HepG2 (cell line): ENCODE data around the gene VCP. TPM values are rescaled to one million over a fixed set of nuclear protein-coding genes. Genes with fewer than 3 reads are reported as not detected.

ENCODE experiments used
- ARHGAP35 ChIP-seq: sonication (generic); formaldehyde crosslinking; IDR thresholded peaks from 2 replicates; pipeline ENCODE4 v1.9.0; 2022; ENCODE audit warnings: mild to moderate bottlenecking, inconsistent platforms, moderate library complexity, missing genetic modification reagents, borderline replicate concordance
- DPF2 ChIP-seq: sonication (generic); formaldehyde crosslinking; IDR thresholded peaks from 2 replicates; pipeline ENCODE4 v1.4.0; 2020; ENCODE audit warnings: mild to moderate bottlenecking, low read depth, missing genetic modification reagents, borderline replicate concordance
- EHMT2 ChIP-seq: fragments of 200-600 bp; sonication (generic); IDR thresholded peaks from 2 replicates; pipeline ENCODE4 v1.7.0; 2017; ENCODE audit warnings: antibody characterized with exemption, low read depth, low read length, borderline replicate concordance
- FOSL1 ChIP-seq: sonication (generic); formaldehyde crosslinking; IDR thresholded peaks from 2 replicates; pipeline ENCODE4 v1.9.0; 2021; ENCODE audit warnings: missing genetic modification reagents, borderline replicate concordance
- HNRNPK ChIP-seq: fragments of 200-400 bp; formaldehyde crosslinking; IDR thresholded peaks from 2 replicates; pipeline ENCODE4 v1.6.1; 2018; ENCODE audit warnings: low read length, low read depth, moderate library complexity, mild to moderate bottlenecking; ENCODE audit not compliant: poor library complexity, severe bottlenecking
- HOXA3 ChIP-seq: sonication (generic); formaldehyde crosslinking; IDR thresholded peaks from 2 replicates; pipeline ENCODE4 v1.5.0; 2020; ENCODE audit warnings: missing genetic modification reagents
- ISL2 ChIP-seq: sonication (generic); formaldehyde crosslinking; IDR thresholded peaks from 2 replicates; pipeline ENCODE4 v1.5.0; 2020; ENCODE audit warnings: missing genetic modification reagents
- KLF13 ChIP-seq: sonication (generic); formaldehyde crosslinking; IDR thresholded peaks from 2 replicates; pipeline ENCODE4 v1.4.0; 2020; ENCODE audit warnings: mild to moderate bottlenecking, missing genetic modification reagents
- KMT2A ChIP-seq: sonication (generic); formaldehyde crosslinking; IDR thresholded peaks from 2 replicates; pipeline ENCODE4 v1.4.0; 2020; ENCODE audit warnings: missing genetic modification reagents
- KMT2B ChIP-seq: IDR thresholded peaks from 2 replicates; pipeline ENCODE4 v1.6.1; 2016; ENCODE audit warnings: missing genetic modification reagents, missing compliant biosample characterization
- LCORL ChIP-seq, 2 experiments: fragments of 450-650 bp in 1 of 2; sonication (generic) in 1 of 2; formaldehyde crosslinking in 1 of 2; IDR thresholded peaks; 2 replicates each; pipeline versions ENCODE4 v1.5.0 to v1.6.1; 2017 to 2020; ENCODE audit warnings: antibody characterized with exemption in 1 of 2, missing genetic modification reagents in 1 of 2
- MAFG ChIP-seq: sonication (generic); formaldehyde crosslinking; IDR thresholded peaks from 2 replicates; pipeline ENCODE4 v1.5.1; 2020; ENCODE audit warnings: mild to moderate bottlenecking, missing genetic modification reagents
- MAFK ChIP-seq, 2 experiments: IDR thresholded peaks in 1 of 2; conservative IDR thresholded peaks in 1 of 2; 2 replicates each; pipeline ENCODE4 v1.6.1; 2011; ENCODE audit warnings: improper control_type of control experiment in 2 of 2, low read length in 2 of 2
- MEIS1 ChIP-seq: sonication (generic); formaldehyde crosslinking; IDR thresholded peaks from 2 replicates; pipeline ENCODE4 v1.9.0; 2021; ENCODE audit warnings: mild to moderate bottlenecking, missing genetic modification reagents, moderate library complexity, borderline replicate concordance
- NFIB ChIP-seq: sonication (generic); formaldehyde crosslinking; IDR thresholded peaks from 2 replicates; pipeline ENCODE4 v1.9.0; 2021; ENCODE audit warnings: missing genetic modification reagents, mild to moderate bottlenecking, borderline replicate concordance
- RFXANK ChIP-seq: IDR thresholded peaks from 2 replicates; pipeline ENCODE4 v1.6.1; 2016
- RORA ChIP-seq: sonication (generic); formaldehyde crosslinking; IDR thresholded peaks from 2 replicates; pipeline ENCODE4 v1.5.0; 2020; ENCODE audit warnings: mild to moderate bottlenecking, missing genetic modification reagents, moderate library complexity
- TBX3 ChIP-seq: fragments of 450-650 bp; IDR thresholded peaks from 2 replicates; pipeline ENCODE4 v1.6.1; 2017; ENCODE audit warnings: antibody characterized with exemption, mild to moderate bottlenecking, inconsistent platforms, borderline replicate concordance
- TCF7L2 ChIP-seq: IDR thresholded peaks from 2 replicates; pipeline ENCODE4 v1.6.1; 2011; ENCODE audit warnings: mild to moderate bottlenecking, low read depth, low read length, moderate library complexity
- TRIM24 ChIP-seq: sonication (generic); formaldehyde crosslinking; IDR thresholded peaks from 2 replicates; pipeline ENCODE4 v1.8.0; 2022; ENCODE audit warnings: mild to moderate bottlenecking, missing genetic modification reagents
- ZBTB8A ChIP-seq: sonication (generic); formaldehyde crosslinking; IDR thresholded peaks from 2 replicates; pipeline ENCODE4 v1.4.0; 2020; ENCODE audit warnings: mild to moderate bottlenecking, low read depth, missing genetic modification reagents, borderline replicate concordance
- ZFY ChIP-seq: sonication (generic); formaldehyde crosslinking; IDR thresholded peaks from 2 replicates; pipeline ENCODE4 v1.4.0; 2020; ENCODE audit warnings: missing genetic modification reagents
- ZNF615 ChIP-seq: sonication (generic); formaldehyde crosslinking; IDR thresholded peaks from 2 replicates; pipeline ENCODE4 v1.5.0; 2020; ENCODE audit warnings: mild to moderate bottlenecking, missing genetic modification reagents, borderline replicate concordance
- ZNF776 ChIP-seq: sonication (generic); formaldehyde crosslinking; IDR thresholded peaks from 2 replicates; pipeline ENCODE4 v1.4.0; 2020; ENCODE audit warnings: mild to moderate bottlenecking, missing genetic modification reagents
- ZSCAN21 ChIP-seq: sonication (generic); formaldehyde crosslinking; IDR thresholded peaks from 2 replicates; pipeline ENCODE4 v1.8.0; 2022; ENCODE audit warnings: mild to moderate bottlenecking, missing genetic modification reagents, moderate library complexity, borderline replicate concordance
- polyA plus RNA-seq, 8 experiments: library from polyadenylated mRNA; depleted of rRNA in 3 of 8; stranded (reverse) in 7 of 8; unstranded in 1 of 8; fragments of >200 nt; fragmentation: Illumina TruSeq in 4 of 8; extraction: Trizol in 4 of 8; gene quantifications; 2 replicates each; pipeline versions ENCODE4 v1.2.1 to v1.2.3, GENCODE V29; 2011 to 2016; ENCODE audit warnings: low read depth in 4 of 8, missing spikeins in 1 of 8, mixed read lengths in 1 of 8; ENCODE audit not compliant: insufficient read depth in 1 of 8
- total RNA-seq, 5 experiments: library from RNA; depleted of rRNA; stranded (reverse); fragments of >200 nt; fragmentation: Illumina TruSeq; extraction: Trizol; gene quantifications; 2 replicates each; pipeline ENCODE4 v1.2.3, GENCODE V29; 2016; ENCODE audit warnings: low read depth in 1 of 5
- TF ChIP-seq, protein P1 (sequence below): sonication (generic); formaldehyde crosslinking; IDR thresholded peaks from 2 replicates; pipeline ENCODE4 v1.4.0; 2020; ENCODE audit warnings: mild to moderate bottlenecking, missing genetic modification reagents
- TF ChIP-seq, protein P2 (sequence below): sonication (generic); formaldehyde crosslinking; IDR thresholded peaks from 2 replicates; pipeline ENCODE4 v1.4.0; 2020; ENCODE audit warnings: missing genetic modification reagents

The VCP gene
- total and polyA plus RNA-seq, 2 of the 13 experiments (the other 11 are each of a cell fraction or from before 2014, with no cell fraction given): 143 to 391 TPM

DNA sequence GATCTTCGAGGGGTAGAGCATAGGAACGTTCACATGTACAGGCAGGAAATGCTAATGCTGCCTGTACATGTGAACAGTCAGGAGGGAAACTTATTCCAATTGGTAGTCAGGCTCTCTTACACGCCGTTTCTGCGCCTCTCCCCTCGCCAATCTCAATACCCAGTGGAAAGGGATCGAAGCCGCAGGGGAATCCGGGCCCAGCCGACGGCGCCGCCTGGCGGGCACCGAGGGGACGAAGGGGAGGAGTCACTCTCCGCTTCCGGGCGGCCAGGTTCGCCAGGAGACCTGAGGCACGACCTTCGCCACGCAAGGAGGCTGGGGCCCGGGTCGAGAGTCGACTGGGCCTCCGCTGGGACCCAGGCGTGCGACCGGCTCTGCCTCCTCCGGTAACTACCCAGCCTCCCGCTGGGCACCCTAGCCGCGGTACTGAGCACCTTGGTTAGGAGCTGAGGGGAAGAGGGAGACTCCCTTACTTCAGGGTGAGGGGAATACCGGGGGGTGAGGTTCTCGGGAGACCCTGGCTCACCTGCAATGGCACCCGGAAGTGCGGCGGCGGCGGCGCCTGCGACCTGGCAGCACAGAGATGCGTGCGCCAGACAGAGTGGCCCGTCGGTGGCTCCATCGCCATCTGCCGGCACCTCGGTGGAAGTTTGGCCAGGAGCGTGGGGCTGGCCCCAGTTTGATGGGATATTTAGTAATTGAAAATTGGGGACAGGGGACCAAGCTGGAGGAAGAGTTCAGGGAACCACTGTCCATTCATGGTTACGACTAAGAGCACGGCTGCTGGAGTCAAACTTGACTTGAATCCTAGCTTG lies 23.8 kb upstream of the VCP start, which contains the start of gene PIGO (continued):
- TF ChIP-seq LCORL (IDR thresholded peaks at IDR 0.05) (no peak; the same call in 1 of the 2 replicates), LCORL (CRISPR knock-in tag; IDR thresholded peaks at IDR 0.05) (peak; percentile 81), MAFG (CRISPR knock-in tag) (no peak), MAFK (conservative IDR thresholded peaks at IDR 0.05 in 1 of 2, IDR thresholded peaks at IDR 0.05 in 1 of 2; ENCODE audit: low read length in 2 of 2) (no peak), ZNF615 (CRISPR knock-in tag) (0 out of 2 replicates have a peak, but pooled peaks have one; percentile 32), TCF7L2 (no peak), KMT2A (CRISPR knock-in tag) (peak; percentile 75), TRIM24 (CRISPR knock-in tag) (no peak), ISL2 (CRISPR knock-in tag) (peak; percentile 73), DPF2 (CRISPR knock-in tag) (peak; percentile 65; the same call in 1 of the 2 replicates), MEIS1 (CRISPR knock-in tag) (peak; percentile 95), RFXANK (CRISPR knock-in tag) (no peak), TBX3 (no peak; the same call in 1 of the 2 replicates), KMT2B (CRISPR knock-in tag) (peak; percentile 83), HOXA3 (peak; percentile 92), ZFY (peak; percentile 100), ZSCAN21 (peak; percentile 88), HNRNPK (peak; percentile 52), FOSL1 (CRISPR knock-in tag) (no peak), ZNF776 (CRISPR knock-in tag) (no peak), ZBTB8A (CRISPR knock-in tag) (peak; percentile 95; the same call in 1 of the 2 replicates), RORA (CRISPR knock-in tag) (no peak), EHMT2 (no peak), ARHGAP35 (CRISPR knock-in tag) (peak; percentile 98), KLF13 (CRISPR knock-in tag) (no peak), NFIB (CRISPR knock-in tag) (no peak)
- TF ChIP-seq, protein P1, sequence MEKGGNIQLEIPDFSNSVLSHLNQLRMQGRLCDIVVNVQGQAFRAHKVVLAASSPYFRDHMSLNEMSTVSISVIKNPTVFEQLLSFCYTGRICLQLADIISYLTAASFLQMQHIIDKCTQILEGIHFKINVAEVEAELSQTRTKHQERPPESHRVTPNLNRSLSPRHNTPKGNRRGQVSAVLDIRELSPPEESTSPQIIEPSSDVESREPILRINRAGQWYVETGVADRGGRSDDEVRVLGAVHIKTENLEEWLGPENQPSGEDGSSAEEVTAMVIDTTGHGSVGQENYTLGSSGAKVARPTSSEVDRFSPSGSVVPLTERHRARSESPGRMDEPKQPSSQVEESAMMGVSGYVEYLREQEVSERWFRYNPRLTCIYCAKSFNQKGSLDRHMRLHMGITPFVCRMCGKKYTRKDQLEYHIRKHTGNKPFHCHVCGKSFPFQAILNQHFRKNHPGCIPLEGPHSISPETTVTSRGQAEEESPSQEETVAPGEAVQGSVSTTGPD: 0 out of 2 replicates have a peak, but pooled peaks have one; percentile 15
- TF ChIP-seq, protein P2, sequence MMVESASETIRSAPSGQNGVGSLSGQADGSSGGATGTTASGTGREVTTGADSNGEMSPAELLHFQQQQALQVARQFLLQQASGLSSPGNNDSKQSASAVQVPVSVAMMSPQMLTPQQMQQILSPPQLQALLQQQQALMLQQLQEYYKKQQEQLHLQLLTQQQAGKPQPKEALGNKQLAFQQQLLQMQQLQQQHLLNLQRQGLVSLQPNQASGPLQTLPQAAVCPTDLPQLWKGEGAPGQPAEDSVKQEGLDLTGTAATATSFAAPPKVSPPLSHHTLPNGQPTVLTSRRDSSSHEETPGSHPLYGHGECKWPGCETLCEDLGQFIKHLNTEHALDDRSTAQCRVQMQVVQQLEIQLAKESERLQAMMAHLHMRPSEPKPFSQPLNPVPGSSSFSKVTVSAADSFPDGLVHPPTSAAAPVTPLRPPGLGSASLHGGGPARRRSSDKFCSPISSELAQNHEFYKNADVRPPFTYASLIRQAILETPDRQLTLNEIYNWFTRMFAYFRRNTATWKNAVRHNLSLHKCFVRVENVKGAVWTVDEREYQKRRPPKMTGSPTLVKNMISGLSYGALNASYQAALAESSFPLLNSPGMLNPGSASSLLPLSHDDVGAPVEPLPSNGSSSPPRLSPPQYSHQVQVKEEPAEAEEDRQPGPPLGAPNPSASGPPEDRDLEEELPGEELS (CRISPR knock-in tag): peak; percentile 25; the same call in 1 of the 2 replicates
